Endodermal cell (in vitro differentiated cells): ENCODE measurements around the gene ZDHHC7. TPM values are rescaled to one million over a fixed set of nuclear protein-coding genes. Genes with fewer than 3 reads are reported as not detected.

Experiments used
- DNase-seq: peaks from one replicate; pipeline ENCODE4 v3.0.0-alpha.2; 2017
- H3K27ac ChIP-seq: 2 replicates; pipeline ENCODE4 v1.5.1; 2013; ENCODE audit warnings: mild to moderate bottlenecking, low read depth, low read length, moderate library complexity
- H3K27me3 ChIP-seq: 2 replicates; pipeline ENCODE4 v1.6.1; 2013; ENCODE audit warnings: mild to moderate bottlenecking, low read length, moderate library complexity; ENCODE audit not compliant: insufficient read depth, control insufficient read depth, poor library complexity, severe bottlenecking
- H3K36me3 ChIP-seq: 2 replicates; pipeline ENCODE4 v1.7.0; 2013; ENCODE audit warnings: mild to moderate bottlenecking, low read length, moderate library complexity; ENCODE audit not compliant: control insufficient read depth, insufficient read depth
- H3K4me1 ChIP-seq: one replicate; pipeline ENCODE4 v1.7.0; 2013; ENCODE audit warnings: low read length; ENCODE audit not compliant: control insufficient read depth, insufficient read depth
- H3K4me3 ChIP-seq: 2 replicates; pipeline ENCODE4 v1.5.1; 2013; ENCODE audit warnings: mild to moderate bottlenecking, low read length, moderate library complexity
- H3K9ac ChIP-seq: 2 replicates; pipeline ENCODE4 v1.6.1; 2013; ENCODE audit warnings: mild to moderate bottlenecking, low read length, moderate library complexity; ENCODE audit not compliant: poor library complexity, severe bottlenecking; ENCODE audit errors: extremely low read depth
- H3K9me3 ChIP-seq: 2 replicates; pipeline ENCODE4 v1.6.1; 2013; ENCODE audit warnings: mild to moderate bottlenecking, low read length, moderate library complexity; ENCODE audit not compliant: control insufficient read depth
- H3K27ac Mint-ChIP-seq: 2 replicates; pipeline ENCODE4 v1.8.0; 2020; ENCODE audit warnings: mixed read lengths
- H3K27me3 Mint-ChIP-seq: 2 replicates; pipeline ENCODE4 v1.8.0; 2021; ENCODE audit warnings: mild to moderate bottlenecking, mixed read lengths; ENCODE audit not compliant: insufficient read depth
- H3K36me3 Mint-ChIP-seq: 2 replicates; pipeline ENCODE4 v1.8.0; 2020; ENCODE audit warnings: low read depth, mixed read lengths
- H3K4me1 Mint-ChIP-seq: 2 replicates; pipeline ENCODE4 v1.8.0; 2020; ENCODE audit warnings: mixed read lengths
- H3K4me3 Mint-ChIP-seq: 2 replicates; pipeline ENCODE4 v1.8.0; 2020; ENCODE audit warnings: mild to moderate bottlenecking, moderate library complexity, mixed read lengths
- H3K9me3 Mint-ChIP-seq: 2 replicates; pipeline ENCODE4 v1.8.0; 2020; ENCODE audit warnings: mild to moderate bottlenecking, mixed read lengths
- WGBS, 2 experiments: methylation state at CpG; one replicate each; pipeline versions ENCODE4 v1.1.5 to v1.1.7; 2013; ENCODE audit warnings: missing lambda C conversion rate in 2 of 2, mixed read lengths in 1 of 2; ENCODE audit not compliant: insufficient coverage in 1 of 2, insufficient read length in 1 of 2; 5-methylcytosine and 5-hydroxymethylcytosine counted together
- total RNA-seq, 2 donors: library from RNA; stranded (reverse); fragmentation: NEBNext Ultra II Directional in 1 of 2; extraction: Animal tissue kit (Norgen Biotek cat#: 25700) in 1 of 2; gene quantifications; 2 replicates in 1 of 2; 3 replicates in 1 of 2; pipeline ENCODE4 v1.2.1, GENCODE V29; 2021
- TF ChIP-seq, protein P1 (sequence below): fragments of 200-600 bp; sonication (generic); conservative IDR thresholded peaks from 2 replicates; pipeline ENCODE4 v1.5.0; 2021; ENCODE audit warnings: antibody characterized with exemption, mild to moderate bottlenecking

The ZDHHC7 gene
- total RNA-seq, 2 donors from 2014 or later, result 58.7 to 61.8 TPM

DNA sequence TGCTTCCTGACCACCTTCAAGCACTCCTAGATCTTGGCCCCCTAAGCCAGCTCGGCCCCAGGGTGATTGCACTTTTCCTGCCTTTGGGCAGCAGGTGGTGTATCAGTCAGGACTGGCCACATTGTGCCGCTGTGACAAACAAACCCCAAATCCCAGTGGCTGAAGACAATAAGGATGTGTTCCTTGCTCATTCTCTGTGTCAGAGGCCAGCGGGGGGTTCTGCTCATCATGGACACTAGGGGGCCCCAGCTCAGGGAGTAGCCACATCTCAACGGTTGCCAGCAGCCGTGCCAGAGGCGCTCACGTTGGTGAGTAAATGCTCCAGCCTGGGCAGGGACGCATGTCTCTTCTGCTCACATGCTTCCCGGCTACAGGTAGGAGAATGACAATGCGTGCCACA lies 60.4 kb downstream of the ZDHHC7 start:
- Mint-ChIP-seq H3K36me3 (no peaks in the 10 kb centered on the region), H3K4me3 (no peak overlapping the region), H3K9me3 (peaks cover 3% of the 10 kb centered on the region), H3K27me3 (no peaks in the 10 kb centered on the region), H3K27ac (no peak overlapping the region), H3K4me1 (peaks cover 5% of the 10 kb centered on the region)
- H3K9me3 ChIP-seq, result no peaks in the 10 kb centered on the region
- TF ChIP-seq, protein P1, sequence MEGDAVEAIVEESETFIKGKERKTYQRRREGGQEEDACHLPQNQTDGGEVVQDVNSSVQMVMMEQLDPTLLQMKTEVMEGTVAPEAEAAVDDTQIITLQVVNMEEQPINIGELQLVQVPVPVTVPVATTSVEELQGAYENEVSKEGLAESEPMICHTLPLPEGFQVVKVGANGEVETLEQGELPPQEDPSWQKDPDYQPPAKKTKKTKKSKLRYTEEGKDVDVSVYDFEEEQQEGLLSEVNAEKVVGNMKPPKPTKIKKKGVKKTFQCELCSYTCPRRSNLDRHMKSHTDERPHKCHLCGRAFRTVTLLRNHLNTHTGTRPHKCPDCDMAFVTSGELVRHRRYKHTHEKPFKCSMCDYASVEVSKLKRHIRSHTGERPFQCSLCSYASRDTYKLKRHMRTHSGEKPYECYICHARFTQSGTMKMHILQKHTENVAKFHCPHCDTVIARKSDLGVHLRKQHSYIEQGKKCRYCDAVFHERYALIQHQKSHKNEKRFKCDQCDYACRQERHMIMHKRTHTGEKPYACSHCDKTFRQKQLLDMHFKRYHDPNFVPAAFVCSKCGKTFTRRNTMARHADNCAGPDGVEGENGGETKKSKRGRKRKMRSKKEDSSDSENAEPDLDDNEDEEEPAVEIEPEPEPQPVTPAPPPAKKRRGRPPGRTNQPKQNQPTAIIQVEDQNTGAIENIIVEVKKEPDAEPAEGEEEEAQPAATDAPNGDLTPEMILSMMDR, result peak; percentile 50
- peak; percentile 69 for DNase-seq
- no peaks in the 10 kb centered on the region for H3K27me3 ChIP-seq
- WGBS, 2 experiments, result 88 to 92% methylated on average over 9 to 10 of the region's 10 CpGs
- no peak overlapping the region for H3K4me3 ChIP-seq
- peaks cover 5% of the 10 kb centered on the region for H3K4me1 ChIP-seq
- no peak overlapping the region for H3K27ac ChIP-seq
- no peak overlapping the region for H3K9ac ChIP-seq
- no peaks in the 10 kb centered on the region for H3K36me3 ChIP-seq

DNA sequence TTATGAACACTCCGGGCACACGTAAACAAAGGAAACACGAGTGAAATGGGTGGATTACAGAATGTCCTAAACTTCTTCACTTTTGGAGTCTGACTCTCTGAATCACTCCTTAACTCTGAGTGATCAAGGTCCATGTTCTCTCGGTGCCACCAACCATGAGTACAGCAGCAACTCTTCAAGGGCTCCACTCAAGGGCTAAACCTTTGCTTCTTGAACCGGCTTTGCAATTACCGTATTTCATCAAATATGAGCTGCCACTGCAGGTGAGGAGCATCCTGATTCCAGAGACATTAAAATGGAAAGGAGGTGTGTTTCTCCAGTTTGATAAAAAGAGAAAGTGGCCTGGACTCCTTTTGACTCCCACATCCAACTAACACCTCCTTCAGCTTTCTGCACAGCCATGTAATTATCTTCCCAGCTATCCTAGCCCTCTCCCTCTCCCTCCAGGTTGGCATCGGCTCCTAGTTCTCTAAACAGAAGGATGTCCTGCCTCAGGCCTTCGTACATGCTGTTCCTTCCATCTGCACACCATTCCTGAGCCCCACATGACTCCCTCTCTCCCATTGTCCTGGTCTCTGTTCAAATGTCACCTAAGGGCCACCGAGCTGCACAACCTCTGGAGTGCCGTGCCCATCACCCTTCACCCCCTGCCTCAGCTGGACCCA lies 61.4 kb downstream of the ZDHHC7 start:
- H3K36me3 Mint-ChIP-seq, result no peaks in the 10 kb centered on the region
- H3K9me3 Mint-ChIP-seq, result peaks cover 3% of the 10 kb centered on the region
- H3K9ac ChIP-seq, result no peak overlapping the region
- no peak overlapping the region for H3K27ac Mint-ChIP-seq
- TF ChIP-seq, protein P1, result no peak
- H3K4me3 ChIP-seq, result no peak overlapping the region
- no peaks in the 10 kb centered on the region for H3K27me3 Mint-ChIP-seq
- no peaks in the 10 kb centered on the region for H3K9me3 ChIP-seq
- peaks cover 5% of the 10 kb centered on the region for H3K4me1 ChIP-seq
- no peaks in the 10 kb centered on the region for H3K36me3 ChIP-seq
- no peak overlapping the region for H3K4me3 Mint-ChIP-seq
- WGBS, 2 experiments, result 87% methylated on average over 6 to 10 of the region's 10 CpGs
- no peak for DNase-seq
- H3K27ac ChIP-seq, result no peak overlapping the region
- no peaks in the 10 kb centered on the region for H3K27me3 ChIP-seq
- peaks cover 5% of the 10 kb centered on the region for H3K4me1 Mint-ChIP-seq

DNA sequence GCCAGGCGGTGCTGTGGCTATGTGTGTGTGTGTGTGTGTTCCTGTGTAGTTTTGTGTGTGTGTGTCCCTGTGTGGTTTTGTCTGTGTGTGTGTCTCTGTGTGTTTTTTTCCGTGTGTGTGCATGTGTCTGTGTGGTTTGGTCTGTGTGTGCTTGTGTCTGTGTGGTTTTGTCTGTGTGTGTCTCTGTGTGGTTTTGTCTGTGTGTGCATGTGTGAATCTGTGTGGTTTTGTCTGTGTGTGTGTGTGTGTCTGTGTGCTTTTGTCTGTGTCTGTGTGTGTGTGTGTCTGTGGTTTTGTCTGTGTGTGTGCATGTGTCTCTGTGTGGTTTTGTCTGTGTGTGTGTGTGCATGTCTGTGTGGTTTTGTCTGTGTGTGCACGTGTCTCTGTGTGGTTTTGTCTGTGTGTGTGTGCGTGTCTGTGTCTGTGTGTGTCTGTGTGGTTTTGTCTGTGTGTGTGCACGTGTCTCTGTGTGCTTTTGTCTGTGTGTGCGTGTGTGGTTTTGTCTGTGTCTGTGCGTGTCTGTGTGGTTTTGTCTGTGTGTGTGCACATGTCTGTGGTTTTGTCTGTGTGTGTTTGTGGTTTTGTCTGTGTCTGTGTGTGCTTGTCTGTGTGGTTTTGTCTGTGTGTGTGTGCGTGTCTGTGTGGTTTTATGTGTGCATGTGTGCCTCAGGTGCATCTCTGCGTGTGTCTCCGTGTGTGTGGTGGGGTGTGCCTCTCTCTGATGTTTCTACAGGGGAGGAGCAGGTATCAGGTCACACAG lies 62.3 kb downstream of the ZDHHC7 start:
- Mint-ChIP-seq H3K27me3 (no peaks in the 10 kb centered on the region), H3K36me3 (no peaks in the 10 kb centered on the region), H3K4me1 (peaks cover 5% of the 10 kb centered on the region), H3K9me3 (peaks cover 3% of the 10 kb centered on the region), H3K27ac (no peak overlapping the region), H3K4me3 (no peak overlapping the region)
- TF ChIP-seq, protein P1, result no peak
- Histone ChIP-seq H3K4me1 (peaks cover 5% of the 10 kb centered on the region), H3K27ac (no peak overlapping the region), H3K4me3 (no peak overlapping the region), H3K9ac (no peak overlapping the region), H3K36me3 (no peaks in the 10 kb centered on the region), H3K9me3 (no peaks in the 10 kb centered on the region), H3K27me3 (no peaks in the 10 kb centered on the region)
- DNase-seq, result no peak
- 77 to 87% methylated on average over 3 to 10 of the region's 10 CpGs for WGBS, 2 experiments
